Camera-type eye (tissue), 1 donor: ENCODE measurements around the gene FBXO27. TPM values are rescaled to one million over a fixed set of nuclear protein-coding genes. Genes with fewer than 3 reads are reported as not detected.

Experiments used
- total RNA-seq: library from RNA; depleted of rRNA; stranded (reverse); fragments of >200 nt; gene quantifications from one replicate; pipeline ENCODE4 v1.2.3, GENCODE V29; 2014

FBXO27 gene
- 9.3 TPM for total RNA-seq

GRCh38 chr19:39032063-39032918 is at the start of gene FBXO27:
Gene FBXO27 (minus strand): TSS chr19:39032549. CDS start chr19:39032227, 322 bp downstream.

GRCh38 chr19:38975214-38975860 is 57.0 kb downstream of the FBXO27 start, which contains the start of gene FBXO17:
Gene FBXO17 (minus strand): TSS chr19:38975742. CDS start chr19:38950319, 25,423 bp downstream.

Other genes starting within 250 kb of the FBXO27 start
- gene LGALS7B, start 243.3 kb downstream of the FBXO27 start, total RNA-seq: 2.1 TPM
- 0.55 TPM for gene LGALS4, start 219.6 kb downstream of the FBXO27 start, total RNA-seq
- gene ECH1, start 200.8 kb downstream of the FBXO27 start, total RNA-seq: 40.1 TPM
- gene HNRNPL, start 182.6 kb downstream of the FBXO27 start, total RNA-seq: 278 TPM
- 3.3 TPM for gene RINL, start 154.3 kb downstream of the FBXO27 start, total RNA-seq
- 57.0 TPM for gene SIRT2, start 132.9 kb downstream of the FBXO27 start, total RNA-seq
- 9.3 TPM for gene NFKBIB, start 132.6 kb downstream of the FBXO27 start, total RNA-seq
- gene CCER2, start 120.4 kb downstream of the FBXO27 start, total RNA-seq: 1.6 TPM
- gene SARS2, start 101.8 kb downstream of the FBXO27 start, total RNA-seq: 20.2 TPM
- 16.3 TPM for gene MRPS12, start 101.6 kb downstream of the FBXO27 start, total RNA-seq
- gene FBXO17, start 56.8 kb downstream of the FBXO27 start, total RNA-seq: 25.0 TPM
- not detected for gene ACP7, start 51.8 kb upstream of the FBXO27 start, total RNA-seq
- 31.8 TPM for gene PAK4, start 93.2 kb upstream of the FBXO27 start, total RNA-seq
- gene NCCRP1, start 164.4 kb upstream of the FBXO27 start, total RNA-seq: 20.0 TPM
- not detected for gene SYCN, start 171.7 kb upstream of the FBXO27 start, total RNA-seq
- gene IFNL3, start 212.5 kb upstream of the FBXO27 start, total RNA-seq: not detected
- gene IFNL4, start 216.3 kb upstream of the FBXO27 start, total RNA-seq: not detected
- gene IFNL2, start 235.8 kb upstream of the FBXO27 start, total RNA-seq: not detected